ENCODE data around the gene GSN. TPM values are rescaled to one million over a fixed set of nuclear protein-coding genes. Genes with fewer than 3 reads are reported as not detected.
A peak's percentile ranks its signal among the peaks of the same experiment; 100 is the strongest.

Gene GSN
- 1 to 10 TPM; 3.5 to 5.8 TPM for total RNA-seq

DNA sequence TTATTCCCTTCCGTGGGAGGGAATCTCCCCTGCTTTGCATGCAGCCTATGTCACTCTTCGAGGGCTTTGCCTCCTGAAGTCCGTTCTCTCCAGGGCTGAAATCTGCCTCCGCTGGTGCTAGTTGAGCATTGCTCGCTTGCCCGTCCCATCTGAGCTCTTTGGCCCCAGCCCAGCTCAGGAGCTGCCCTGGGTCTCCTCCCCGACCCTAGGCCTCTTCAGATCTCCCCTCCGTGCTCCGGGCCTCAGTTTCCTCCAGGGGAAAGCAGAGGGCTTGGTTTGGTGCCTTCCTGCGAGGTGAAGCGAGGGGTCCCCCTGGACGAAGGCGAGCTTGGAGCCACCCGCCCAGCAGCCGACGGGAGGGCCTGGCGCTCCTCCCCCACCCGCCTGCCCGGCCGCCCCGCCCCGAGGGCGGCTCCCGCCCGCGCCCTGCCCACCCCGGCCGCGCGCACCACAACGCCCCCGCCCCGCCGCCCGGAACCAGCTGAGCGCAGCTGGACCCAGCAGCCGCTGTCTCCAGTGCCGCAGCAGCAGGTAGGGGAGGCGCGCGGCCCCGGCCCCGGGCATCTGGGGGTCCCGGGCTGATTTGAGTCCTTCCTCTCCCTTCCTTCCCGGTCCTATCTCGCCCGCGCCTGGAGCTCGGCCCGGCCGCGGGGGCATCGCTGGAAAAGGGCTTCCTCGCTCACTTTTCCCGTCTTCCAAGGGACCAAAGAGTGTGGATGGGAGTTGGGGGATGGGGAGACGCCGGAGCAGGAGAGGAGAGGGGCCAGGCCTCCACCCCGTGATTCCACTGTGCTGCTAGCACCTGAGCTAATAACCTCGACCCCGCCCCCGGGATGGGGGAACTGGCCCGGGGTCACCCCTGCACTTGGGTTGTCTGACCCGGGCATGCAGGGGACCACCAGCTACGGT lies at the start of gene GSN:
TSS of gene GSN (plus strand) at position 474 of the 909 bp plus-strand sequence. CDS start 33,810 bp downstream, outside the sequence.
- Mint-ChIP-seq H3K36me3 (peaks cover 0 to 5% of the 10 kb centered on the region in 2 donors), H3K27ac (peak within 1 kb of the TSS in 1 of 2 donors; percentile 91), H3K9me3 (no peaks in the 10 kb centered on the region)
- ATAC-seq = peak; percentile 78 to 90
- peak in 1 of 2 donors; percentile 51 for DNase-seq (ENCODE audit: low spot score in 2 of 2)

DNA sequence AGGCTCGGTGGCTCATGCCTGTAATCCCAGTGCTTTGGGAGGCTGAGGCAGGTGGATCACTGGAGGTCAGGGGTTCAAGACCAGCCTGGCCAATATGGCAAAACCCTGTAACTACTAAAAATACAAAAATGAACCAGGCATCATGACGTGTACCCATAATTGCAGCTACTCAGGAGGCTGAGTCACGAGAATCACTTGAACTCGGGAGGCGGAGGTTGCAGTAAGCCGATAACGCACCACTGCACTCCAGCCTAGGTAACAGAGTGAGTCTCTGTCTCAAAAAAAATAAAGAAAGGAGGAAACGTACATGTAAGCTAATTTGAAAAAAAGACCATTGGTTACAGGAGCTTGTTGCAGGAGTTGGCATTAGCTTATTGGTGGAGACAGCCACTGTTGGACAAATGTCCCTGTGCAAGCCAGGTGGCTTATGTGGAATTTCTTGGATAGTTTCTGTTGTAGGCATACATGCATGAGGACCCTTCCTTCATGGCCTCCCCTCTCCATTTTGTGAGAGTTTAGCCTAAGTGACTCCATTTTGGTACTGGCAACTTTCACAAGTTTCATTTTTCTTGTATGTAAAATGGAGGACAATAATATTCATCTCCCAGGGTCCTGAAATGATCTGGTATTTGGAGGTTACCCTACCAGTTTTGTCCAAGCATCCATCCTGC lies 49.5 kb upstream of the GSN start:
- no peak for ATAC-seq
- Mint-ChIP-seq H3K27ac (no peak overlapping the region), H3K36me3 (no peaks in the 10 kb centered on the region), H3K9me3 (no peaks in the 10 kb centered on the region)
- DNase-seq (ENCODE audit: low spot score in 2 of 2) = no peak

DNA sequence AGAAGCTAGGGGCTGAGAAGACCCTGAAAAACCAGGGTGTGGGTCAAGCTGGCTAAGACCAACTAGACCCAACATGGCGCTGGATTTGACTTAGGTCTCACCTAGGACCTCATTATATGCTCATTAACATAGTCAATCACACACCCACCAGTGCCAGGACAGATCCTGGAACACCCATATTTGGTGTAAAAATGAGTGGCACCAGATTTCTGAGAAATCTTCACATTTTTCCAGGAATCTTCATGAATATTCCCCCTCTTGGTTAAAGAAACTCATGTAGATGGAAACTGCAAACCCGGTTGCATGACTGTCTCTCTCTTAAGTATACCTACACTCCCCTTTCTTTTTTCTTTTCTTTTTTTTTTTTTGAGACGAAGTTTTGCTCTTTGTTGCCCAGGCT lies 48.4 kb upstream of the GSN start:
- no peaks in the 10 kb centered on the region for H3K9me3 Mint-ChIP-seq
- ATAC-seq = no peak
- H3K27ac Mint-ChIP-seq = no peak overlapping the region
- no peaks in the 10 kb centered on the region for H3K36me3 Mint-ChIP-seq
- no peak for DNase-seq (ENCODE audit: low spot score in 2 of 2)

DNA sequence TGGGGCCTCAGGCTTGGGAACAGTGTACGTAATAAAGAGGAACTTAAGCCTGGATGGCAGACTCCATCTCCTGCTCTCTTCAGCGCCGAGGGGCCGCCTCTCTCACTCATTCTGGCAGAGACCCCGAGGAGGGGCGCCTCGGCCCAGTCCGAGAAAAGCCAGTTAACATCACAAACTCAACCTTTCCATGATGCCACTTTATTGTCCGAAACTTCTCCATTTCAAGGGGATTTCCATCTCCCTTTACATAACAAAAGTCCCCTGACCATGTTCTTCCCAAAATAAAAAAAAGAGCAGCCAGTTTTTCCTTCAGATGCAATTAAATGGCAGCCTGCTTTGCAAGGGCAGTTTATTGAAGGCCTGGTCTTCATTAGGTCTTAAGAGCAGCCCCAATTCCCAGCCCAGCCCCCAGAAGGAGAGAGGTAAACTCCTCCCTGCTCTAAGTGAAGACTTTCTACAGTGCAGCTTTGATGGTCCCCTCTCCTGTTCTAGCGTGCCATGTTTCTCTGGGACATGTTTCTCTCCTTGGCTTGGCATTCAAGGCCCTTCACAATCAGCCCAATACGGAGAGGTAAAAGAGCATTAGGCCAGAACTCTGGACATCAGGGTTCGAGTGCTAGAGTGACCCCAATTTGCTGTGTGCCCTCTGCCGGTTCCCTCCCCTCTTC lies 46.8 kb upstream of the GSN start:
- Mint-ChIP-seq H3K9me3 (no peaks in the 10 kb centered on the region), H3K27ac (no peak overlapping the region), H3K36me3 (no peaks in the 10 kb centered on the region)
- DNase-seq (ENCODE audit: low spot score in 2 of 2) (no peak), ATAC-seq (no peak)

DNA sequence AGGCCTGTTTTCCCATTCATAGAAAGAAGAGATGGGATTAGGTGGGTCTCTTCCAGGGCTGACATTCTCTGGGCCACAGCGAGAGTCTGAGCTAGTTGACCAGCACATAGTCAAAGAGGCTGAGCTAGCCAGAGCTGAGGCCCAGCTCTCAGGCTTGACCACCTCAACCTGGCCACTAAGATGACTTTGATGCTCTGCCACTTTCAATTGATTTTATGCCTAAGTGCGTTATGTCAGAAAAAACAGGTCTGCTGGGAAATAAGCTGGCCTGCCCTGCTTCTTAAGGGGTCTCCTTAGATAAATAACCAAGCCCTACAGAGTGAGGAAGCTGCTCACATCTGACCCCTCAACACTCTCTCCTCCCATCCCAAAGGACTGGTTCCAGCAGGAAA lies 46.3 kb upstream of the GSN start:
- ATAC-seq = no peak
- H3K36me3 Mint-ChIP-seq = no peaks in the 10 kb centered on the region
- DNase-seq (ENCODE audit: low spot score in 2 of 2) = no peak
- H3K27ac Mint-ChIP-seq = no peak overlapping the region
- no peaks in the 10 kb centered on the region for H3K9me3 Mint-ChIP-seq

DNA sequence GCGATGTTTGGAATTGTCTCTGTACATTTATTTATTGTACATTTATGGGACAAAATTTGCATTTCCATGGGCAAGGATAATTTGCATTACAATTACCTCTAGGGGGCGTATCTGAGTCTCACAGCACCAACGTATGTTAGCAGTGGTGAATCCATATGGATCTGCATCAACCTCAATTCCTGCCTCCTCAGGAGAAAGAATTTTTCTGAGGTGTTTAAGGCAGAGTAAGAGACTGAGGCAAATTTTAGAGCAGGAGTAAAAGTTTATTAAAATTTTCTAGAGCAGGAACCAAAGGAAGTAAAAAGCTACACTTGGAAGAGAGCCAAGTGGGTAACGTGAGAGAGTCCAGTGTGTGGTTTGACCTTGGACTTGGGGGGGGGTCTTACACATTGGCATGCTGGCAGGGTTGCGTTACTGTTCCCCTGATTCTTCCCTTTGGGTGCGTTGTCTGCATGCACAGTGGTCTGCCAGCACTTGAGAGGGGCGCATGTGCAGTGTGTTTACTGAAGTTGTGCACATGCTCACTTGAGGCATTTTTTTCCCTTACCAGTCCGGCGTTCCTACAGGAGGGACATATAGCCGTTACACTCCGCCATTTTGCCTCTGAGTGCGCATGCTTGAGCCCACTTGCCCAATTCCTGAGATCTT lies 45.3 kb upstream of the GSN start:
- Mint-ChIP-seq H3K9me3 (no peaks in the 10 kb centered on the region), H3K36me3 (no peaks in the 10 kb centered on the region), H3K27ac (no peak overlapping the region)
- DNase-seq (ENCODE audit: low spot score in 2 of 2) (no peak), ATAC-seq (no peak)

DNA sequence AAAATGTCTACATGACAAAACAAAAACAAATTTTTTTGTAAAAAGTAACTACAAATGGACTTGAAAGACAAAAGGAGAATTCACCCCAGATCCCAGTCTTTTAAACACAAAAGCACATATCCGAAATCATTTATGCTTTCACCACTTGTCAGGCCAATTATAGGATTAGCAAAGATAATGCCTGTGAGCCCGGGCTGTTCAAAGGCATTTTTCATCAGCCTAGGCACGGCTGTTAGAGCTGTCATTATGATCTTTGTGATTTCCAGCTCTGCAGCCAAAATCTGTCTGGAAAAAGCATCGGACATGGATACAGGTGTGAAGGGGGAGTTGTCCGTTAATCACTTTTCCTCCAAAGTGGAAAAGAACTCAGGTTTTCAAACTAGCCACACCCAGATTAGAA lies 42.7 kb upstream of the GSN start:
- ATAC-seq (no peak), DNase-seq (ENCODE audit: low spot score in 2 of 2) (no peak)
- H3K36me3 Mint-ChIP-seq = no peaks in the 10 kb centered on the region

DNA sequence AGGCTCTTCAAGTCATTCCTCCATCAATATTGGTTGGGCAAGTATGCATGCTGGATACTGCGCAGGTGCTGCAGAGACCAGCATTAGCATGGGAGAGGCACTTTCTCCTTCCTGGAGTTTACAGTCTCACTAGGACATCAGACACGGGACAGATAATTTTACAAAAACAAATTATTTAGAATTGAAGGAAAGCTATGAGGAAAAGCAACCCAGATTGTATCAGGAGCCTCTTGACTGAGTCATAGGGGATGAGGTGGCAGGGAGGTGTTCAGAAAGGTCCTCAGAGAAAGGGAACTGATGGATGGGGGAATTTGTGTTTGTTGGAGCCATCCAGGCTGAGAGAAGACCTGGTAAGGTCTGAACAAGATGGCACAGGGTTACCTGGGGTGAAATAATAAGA lies 41.8 kb upstream of the GSN start:
- Mint-ChIP-seq H3K27ac (no peak overlapping the region), H3K36me3 (peaks cover 0 to 3% of the 10 kb centered on the region in 2 donors), H3K9me3 (no peaks in the 10 kb centered on the region)
- DNase-seq (ENCODE audit: low spot score in 2 of 2) (no peak), ATAC-seq (no peak)

More for the DNA sequence above, 42.7 kb upstream of the GSN start:
- Mint-ChIP-seq H3K9me3 (no peaks in the 10 kb centered on the region), H3K27ac (no peak overlapping the region)

DNA sequence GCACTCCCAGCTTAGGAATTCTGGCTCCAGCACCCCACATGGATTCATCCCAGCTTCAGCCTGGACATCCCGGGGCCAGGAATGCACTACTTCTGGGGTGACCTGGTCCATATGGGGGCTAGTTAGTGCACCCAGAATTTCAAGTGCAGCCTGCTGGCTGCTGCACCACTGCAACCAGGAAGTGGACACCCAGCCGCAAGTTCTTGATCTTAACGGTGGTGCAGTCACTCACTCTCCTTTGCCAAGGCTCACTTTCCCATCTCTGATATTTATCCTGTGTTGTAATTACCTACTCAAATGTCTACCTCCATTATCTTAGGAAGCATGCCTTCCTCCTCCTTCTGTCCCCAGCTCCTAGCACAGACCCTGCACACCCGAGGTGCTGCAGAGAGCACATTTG lies 40.1 kb upstream of the GSN start:
- Mint-ChIP-seq H3K27ac (no peak overlapping the region), H3K36me3 (peaks cover 0 to 7% of the 10 kb centered on the region in 2 donors), H3K9me3 (no peaks in the 10 kb centered on the region)
- DNase-seq (ENCODE audit: low spot score in 2 of 2) (no peak), ATAC-seq (no peak)

DNA sequence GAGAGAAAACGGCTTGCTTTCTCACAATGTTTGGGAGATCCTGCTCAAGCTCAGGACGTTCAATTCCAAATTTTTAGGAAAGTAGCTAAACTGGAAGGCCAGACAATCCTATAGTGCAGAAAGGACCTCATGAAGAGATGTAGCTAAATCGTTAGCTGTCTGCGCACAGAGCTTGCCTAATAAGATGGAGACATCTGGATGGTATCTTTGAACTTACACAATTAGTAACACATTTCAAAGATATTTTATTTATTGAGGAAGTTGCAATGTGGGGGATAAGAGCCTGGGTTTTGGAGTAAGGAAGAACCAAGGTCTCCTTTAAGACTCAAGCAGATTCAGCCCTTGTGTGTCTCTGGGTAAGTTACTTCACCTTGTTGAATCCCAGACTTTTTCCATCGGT lies 37.7 kb upstream of the GSN start:
- peaks cover 0 to 7% of the 10 kb centered on the region in 2 donors for H3K36me3 Mint-ChIP-seq
- H3K27ac Mint-ChIP-seq = no peak overlapping the region
- DNase-seq (ENCODE audit: low spot score in 2 of 2) (no peak), ATAC-seq (no peak)
- no peaks in the 10 kb centered on the region for H3K9me3 Mint-ChIP-seq

DNA sequence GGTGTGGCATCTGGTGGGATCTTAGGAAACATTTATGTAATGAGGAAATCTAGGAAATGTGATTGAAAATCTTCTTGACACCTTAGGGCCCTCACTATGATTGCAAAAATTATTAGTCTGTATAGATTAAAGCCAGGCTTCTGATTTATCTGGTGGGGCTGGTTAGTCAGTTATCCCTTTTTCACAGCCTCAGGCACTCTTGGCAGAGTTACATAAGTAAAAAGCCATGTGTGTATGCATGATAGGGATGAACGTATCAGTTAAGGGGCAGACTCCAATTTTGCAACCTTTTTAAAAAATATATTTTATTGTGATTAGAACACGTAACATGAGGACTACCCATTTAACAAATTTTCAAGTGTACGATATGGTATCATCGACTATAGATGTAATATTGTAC lies 35.7 kb upstream of the GSN start:
- ATAC-seq (no peak), DNase-seq (ENCODE audit: low spot score in 2 of 2) (no peak)
- H3K36me3 Mint-ChIP-seq = peaks cover 0 to 7% of the 10 kb centered on the region in 2 donors
- H3K9me3 Mint-ChIP-seq = no peaks in the 10 kb centered on the region
- no peak overlapping the region for H3K27ac Mint-ChIP-seq

DNA sequence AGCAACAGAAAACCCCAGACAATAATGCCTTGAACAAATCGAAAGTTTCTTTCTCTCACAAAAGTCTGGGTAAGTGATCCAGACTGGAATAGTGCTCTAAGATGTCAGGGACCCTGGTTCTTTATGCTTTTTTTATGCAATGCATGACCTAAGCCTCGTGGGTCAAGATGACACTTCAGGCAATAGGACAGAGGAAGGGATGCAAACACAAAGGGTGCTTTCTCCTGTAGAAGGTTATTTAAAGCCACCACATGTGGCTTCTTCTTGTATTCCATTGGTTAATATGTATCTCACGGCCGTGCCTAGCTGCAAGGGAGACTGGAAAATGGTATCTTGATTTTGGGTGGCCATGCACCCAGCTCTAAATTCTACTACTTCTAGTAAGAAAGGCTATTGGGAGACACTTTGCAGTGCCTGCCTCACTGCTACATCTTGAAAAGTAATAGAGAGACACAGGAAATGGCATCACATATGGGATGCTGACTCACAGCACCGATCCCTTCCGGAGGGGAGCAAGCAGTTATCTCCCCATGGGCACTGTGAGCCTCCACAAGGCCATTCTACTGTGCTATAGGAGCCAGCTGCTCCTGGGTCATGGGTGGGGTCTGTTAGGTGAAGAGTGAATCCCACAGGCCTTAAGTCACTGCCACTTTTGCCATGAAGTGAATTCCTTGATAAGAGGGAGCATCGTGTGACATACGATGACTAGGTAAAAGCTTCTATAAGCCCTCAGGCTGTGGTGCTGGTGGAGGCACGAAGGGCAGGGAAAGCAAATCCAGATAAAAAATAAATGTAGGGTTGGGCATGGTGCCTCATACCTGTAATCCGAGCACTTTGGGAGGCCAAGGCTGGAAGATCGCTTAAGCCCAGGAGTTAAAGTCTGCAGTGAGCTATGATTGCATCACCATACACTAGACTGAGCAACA lies 33.8 kb upstream of the GSN start:
- no peak overlapping the region for H3K27ac Mint-ChIP-seq
- H3K9me3 Mint-ChIP-seq = no peaks in the 10 kb centered on the region
- ATAC-seq = no peak
- H3K36me3 Mint-ChIP-seq = peaks cover 0 to 7% of the 10 kb centered on the region in 2 donors
- DNase-seq (ENCODE audit: low spot score in 2 of 2) = no peak

DNA sequence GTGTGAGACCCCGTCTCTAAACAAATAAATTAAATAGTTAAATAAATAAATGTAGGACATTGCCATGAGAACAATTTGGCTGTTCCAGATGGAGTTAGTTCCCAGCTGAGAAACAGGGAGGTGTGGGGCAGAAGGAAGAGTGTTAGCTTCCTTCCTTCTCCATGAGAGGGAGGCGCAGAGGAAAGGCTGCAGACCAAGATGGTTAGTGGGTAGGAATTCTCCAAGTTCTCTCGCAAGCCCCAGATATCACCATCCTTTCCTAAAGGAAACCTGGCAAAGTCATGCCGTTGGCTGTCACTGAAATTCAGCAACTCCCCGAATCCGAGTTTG lies 33.2 kb upstream of the GSN start:
- peaks cover 0 to 7% of the 10 kb centered on the region in 2 donors for H3K36me3 Mint-ChIP-seq
- no peak for DNase-seq (ENCODE audit: low spot score in 2 of 2)
- no peaks in the 10 kb centered on the region for H3K9me3 Mint-ChIP-seq
- H3K27ac Mint-ChIP-seq = no peak overlapping the region
- ATAC-seq = no peak

DNA sequence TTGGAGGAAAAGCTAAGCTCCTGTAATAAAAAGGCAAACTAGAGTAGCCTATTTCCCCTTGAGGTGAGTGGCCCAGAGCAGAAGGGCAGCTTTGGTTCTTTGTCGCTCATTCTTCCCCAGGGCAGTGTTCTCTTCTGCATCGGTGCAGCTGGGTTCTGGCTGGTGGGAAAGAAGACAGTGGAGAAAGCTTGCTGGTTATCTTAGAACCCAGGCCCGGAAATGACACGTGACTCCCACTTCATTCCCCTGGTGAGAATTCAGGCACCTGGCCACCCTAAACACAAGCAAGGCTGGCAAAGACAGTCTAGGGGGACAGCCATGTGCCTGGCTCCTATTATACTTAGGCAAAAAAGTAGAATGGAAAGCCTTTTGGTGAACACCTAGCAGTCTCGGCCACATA lies 32.5 kb upstream of the GSN start:
- Mint-ChIP-seq H3K36me3 (peaks cover 0 to 7% of the 10 kb centered on the region in 2 donors), H3K9me3 (no peaks in the 10 kb centered on the region), H3K27ac (no peak overlapping the region)
- no peak for DNase-seq (ENCODE audit: low spot score in 2 of 2)
- ATAC-seq = no peak

DNA sequence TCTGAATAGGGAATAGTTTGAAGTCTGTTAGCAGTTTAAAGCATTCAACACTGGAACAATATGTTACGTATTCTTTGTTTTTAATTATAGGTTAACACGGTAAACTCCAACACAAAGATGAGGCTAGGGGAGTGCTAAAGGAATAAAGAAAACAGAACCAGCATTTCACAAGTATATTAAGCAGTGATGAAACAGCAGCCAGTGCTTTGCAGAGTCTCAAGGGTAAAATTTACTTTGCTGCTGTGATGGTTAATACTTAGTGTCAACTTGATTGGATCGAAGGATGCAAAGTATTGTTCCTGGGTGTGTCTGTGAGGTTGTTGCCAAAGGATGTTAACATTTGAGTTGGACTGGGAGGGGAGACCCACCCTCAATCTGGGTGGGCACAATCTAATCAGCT lies 30.0 kb upstream of the GSN start:
- Mint-ChIP-seq H3K36me3 (no peaks in the 10 kb centered on the region), H3K9me3 (no peaks in the 10 kb centered on the region), H3K27ac (no peak overlapping the region)
- no peak for ATAC-seq
- DNase-seq (ENCODE audit: low spot score in 2 of 2) = no peak

DNA sequence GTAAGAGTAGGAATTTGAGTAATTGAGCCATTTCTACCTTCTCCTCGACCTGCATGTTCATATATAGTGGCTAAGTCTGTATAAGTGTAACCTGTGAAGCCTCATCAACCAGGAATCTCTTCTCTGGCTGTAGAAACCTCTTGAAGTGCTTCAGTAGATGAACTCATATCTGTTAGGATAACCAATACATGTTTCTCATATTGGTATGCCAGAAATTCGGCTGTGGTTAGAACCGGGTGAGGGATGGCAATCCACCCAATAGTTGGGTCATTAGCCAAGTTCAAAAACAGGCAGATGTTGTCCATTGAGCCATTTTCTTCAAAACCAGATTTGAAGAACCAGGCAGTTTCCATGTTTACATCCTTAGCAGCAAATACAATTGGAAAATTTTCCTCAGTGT lies 28.9 kb upstream of the GSN start:
- H3K36me3 Mint-ChIP-seq = peaks cover 3 to 4% of the 10 kb centered on the region in 2 donors
- no peaks in the 10 kb centered on the region for H3K9me3 Mint-ChIP-seq
- ATAC-seq (no peak), DNase-seq (ENCODE audit: low spot score in 2 of 2) (no peak)
- no peak overlapping the region for H3K27ac Mint-ChIP-seq

Data from activated naive CD4-positive, alpha-beta T cell treated with anti-CD3 and anti-CD28 coated beads, Interleukin-2, amount 50 U/mL, for 72 hours (primary cell).